PFSK-1 (cell line): Measurements from ENCODE around the gene HRH3.

ENCODE experiments used
- FOXP2 ChIP-seq: optimal IDR thresholded peaks from 2 replicates; pipeline ENCODE3; 2011; ENCODE audit warnings: borderline replicate concordance, control low read depth, inconsistent platforms; ENCODE audit not compliant: insufficient read depth; ENCODE audit errors: extremely low read length, extremely low read depth
- POLR2AphosphoS5 ChIP-seq: IDR thresholded peaks from 2 replicates; pipeline ENCODE4 v1.6.1; 2012; ENCODE audit warnings: low read depth, mild to moderate bottlenecking, control low read depth, low read length, moderate library complexity
- REST ChIP-seq, 2 experiments: IDR thresholded peaks; 2 replicates each; pipeline versions ENCODE4 v1.6.1 to v1.8.0; 2011 to 2012; ENCODE audit warnings: low read depth in 2 of 2, low read length in 2 of 2, control low read depth in 1 of 2, inconsistent platforms in 1 of 2, mild to moderate bottlenecking in 1 of 2, moderate library complexity in 1 of 2; ENCODE audit not compliant: insufficient read depth in 1 of 2
- SIN3A ChIP-seq: IDR thresholded peaks from 2 replicates; pipeline ENCODE4 v1.6.1; 2012; ENCODE audit warnings: mild to moderate bottlenecking, low read length, moderate library complexity, borderline replicate concordance; ENCODE audit not compliant: insufficient read depth
- TAF1 ChIP-seq: IDR thresholded peaks from 2 replicates; pipeline ENCODE4 v1.6.1; 2012; ENCODE audit warnings: low read length, control low read depth, borderline replicate concordance; ENCODE audit not compliant: insufficient read depth

Gene HRH3

GRCh38 chr20:62225820-62226635 lies 6.0 kb upstream of the HRH3 start:
- TF ChIP-seq POLR2AphosphoS5, result no peak
- no peak for TF ChIP-seq REST (IDR thresholded peaks at IDR 0.05; ENCODE audit: insufficient read depth in 1 of 2, low read depth in 2 of 2, low read length in 2 of 2)
- TF ChIP-seq TAF1, result no peak
- no peak for TF ChIP-seq FOXP2
- no peak for TF ChIP-seq SIN3A

GRCh38 chr20:62225026-62225425 lies 4.9 kb upstream of the HRH3 start:
- no peak for TF ChIP-seq POLR2AphosphoS5
- no peak for TF ChIP-seq FOXP2
- TF ChIP-seq SIN3A, result no peak
- no peak for TF ChIP-seq REST (IDR thresholded peaks at IDR 0.05; ENCODE audit: insufficient read depth in 1 of 2, low read depth in 2 of 2, low read length in 2 of 2)
- no peak for TF ChIP-seq TAF1

- TF ChIP-seq REST (IDR thresholded peaks at IDR 0.05; ENCODE audit: insufficient read depth in 1 of 2, low read depth in 2 of 2, low read length in 2 of 2) (no peak), FOXP2 (no peak), SIN3A (no peak), TAF1 (no peak), POLR2AphosphoS5 (no peak)
These were observed 4.2 kb upstream of the HRH3 start for GRCh38 chr20:62224113-62224855.

- TF ChIP-seq SIN3A, result no peak
- no peak for TF ChIP-seq FOXP2
- TF ChIP-seq POLR2AphosphoS5, result no peak
- TF ChIP-seq REST (IDR thresholded peaks at IDR 0.05; ENCODE audit: insufficient read depth in 1 of 2, low read depth in 2 of 2, low read length in 2 of 2), result no peak
- no peak for TF ChIP-seq TAF1
These were observed 3.5 kb upstream of the HRH3 start for GRCh38 chr20:62223571-62223970.

- TF ChIP-seq SIN3A (no peak), FOXP2 (no peak), POLR2AphosphoS5 (no peak), REST (IDR thresholded peaks at IDR 0.05; ENCODE audit: insufficient read depth in 1 of 2, low read depth in 2 of 2, low read length in 2 of 2) (no peak), TAF1 (no peak)
These were observed 2.9 kb upstream of the HRH3 start for GRCh38 chr20:62222972-62223371.
